IPS-NIHi7 (cell line): ENCODE measurements around the gene CSNK1G1.
"Not testable (repeated sequence)": the region's sequence is repeated elsewhere in the genome, so short reads cannot be mapped to it uniquely, and the experiment has no call there.

Experiments used
- DNase-seq: peaks from one replicate; pipeline ENCODE4 v3.0.0; 2012; ENCODE audit warnings: mixed read lengths; ENCODE audit errors: extremely low spot score

Gene CSNK1G1

GRCh38 chr15:64237677-64238076 is 118.3 kb downstream of the CSNK1G1 start:
- no peak for DNase-seq

GRCh38 chr15:64236156-64236894 is 119.6 kb downstream of the CSNK1G1 start:
- DNase-seq: no peak

GRCh38 chr15:64235552-64235951 is 120.4 kb downstream of the CSNK1G1 start:
- DNase-seq: no peak

GRCh38 chr15:64233299-64233698 is 122.7 kb downstream of the CSNK1G1 start:
- DNase-seq: no peak

- DNase-seq: no peak
These were observed 123.6 kb downstream of the CSNK1G1 start for GRCh38 chr15:64232400-64232799.

GRCh38 chr15:64229129-64229724 is 126.7 kb downstream of the CSNK1G1 start:
- no peak for DNase-seq

GRCh38 chr15:64225804-64226203 is 130.2 kb downstream of the CSNK1G1 start:
- DNase-seq: no peak

- no peak for DNase-seq
These were observed 131.5 kb downstream of the CSNK1G1 start for GRCh38 chr15:64224511-64224910.

- DNase-seq: no peak
These were observed 132.1 kb downstream of the CSNK1G1 start for GRCh38 chr15:64223882-64224281.

- DNase-seq: no peak
These were observed 133.2 kb downstream of the CSNK1G1 start for GRCh38 chr15:64222573-64223366.

GRCh38 chr15:64221911-64222310 is 134.1 kb downstream of the CSNK1G1 start:
- not testable (repeated sequence) for DNase-seq

- DNase-seq: not testable (repeated sequence)
These were observed 138.6 kb downstream of the CSNK1G1 start for GRCh38 chr15:64217429-64217750.

GRCh38 chr15:64216730-64217428 is 139.1 kb downstream of the CSNK1G1 start:
- no peak for DNase-seq

- no peak for DNase-seq
These were observed 139.8 kb downstream of the CSNK1G1 start for GRCh38 chr15:64216196-64216595.

- no peak for DNase-seq
These were observed 142.3 kb downstream of the CSNK1G1 start for GRCh38 chr15:64213646-64214045.

- DNase-seq: no peak
These were observed 144.3 kb downstream of the CSNK1G1 start for GRCh38 chr15:64211696-64212095.

- DNase-seq: no peak
These were observed 145.6 kb downstream of the CSNK1G1 start for GRCh38 chr15:64210371-64210770.

- no peak for DNase-seq
These were observed 146.2 kb downstream of the CSNK1G1 start for GRCh38 chr15:64209680-64210334.

- DNase-seq: no peak
These were observed 150.8 kb downstream of the CSNK1G1 start for GRCh38 chr15:64205202-64205601.

- DNase-seq: no peak
These were observed 158.5 kb downstream of the CSNK1G1 start for GRCh38 chr15:64197425-64197824.

- peak; percentile 22 for DNase-seq
These were observed 162.0 kb downstream of the CSNK1G1 start for GRCh38 chr15:64193971-64194370.
